HG02870 (cell line): Measurements from ENCODE around the gene MRPL58.

ENCODE experiments used
- ATAC-seq: cut with Tn5 transposase; IDR thresholded peaks from one replicate; pipeline ENCODE4 v1.9.1; 2021; ENCODE audit warnings: mild to moderate bottlenecking, moderate library complexity; ENCODE audit not compliant: unreplicated experiment

The MRPL58 gene

GRCh38 chr17:75046407-75047289 lies 34.2 kb downstream of the MRPL58 start, which contains the start of the genes ATP5PD and KCTD2:
TSS of gene ATP5PD (minus strand) at chr17:75046969. CDS start at chr17:75042650, 4,319 bp downstream.
TSS of gene KCTD2 (plus strand) at chr17:75047225. CDS start at chr17:75047251, 26 bp downstream.
- ATAC-seq: peak; percentile 95

- no peak for ATAC-seq
Observed at GRCh38 chr17:75047398-75048098, 35.1 kb downstream of the MRPL58 start.

GRCh38 chr17:75048249-75048878 lies 35.9 kb downstream of the MRPL58 start:
- no peak for ATAC-seq

- no peak for ATAC-seq
Observed at GRCh38 chr17:75049057-75049456, 36.6 kb downstream of the MRPL58 start.

GRCh38 chr17:75049706-75050105 lies 37.2 kb downstream of the MRPL58 start:
- ATAC-seq: no peak

GRCh38 chr17:75051941-75052340 lies 39.5 kb downstream of the MRPL58 start:
- ATAC-seq: no peak

GRCh38 chr17:75059369-75060345 lies 47.2 kb downstream of the MRPL58 start:
- ATAC-seq: no peak

GRCh38 chr17:75060434-75061054 lies 48.1 kb downstream of the MRPL58 start:
- ATAC-seq: no peak

- no peak for ATAC-seq
Observed at GRCh38 chr17:75061055-75061438, 48.6 kb downstream of the MRPL58 start.

GRCh38 chr17:75061618-75062017 lies 49.1 kb downstream of the MRPL58 start:
- no peak for ATAC-seq

- ATAC-seq: no peak
Observed at GRCh38 chr17:75063201-75063600, 50.7 kb downstream of the MRPL58 start.

GRCh38 chr17:75063626-75064025 lies 51.2 kb downstream of the MRPL58 start:
- ATAC-seq: no peak

GRCh38 chr17:75064040-75064439 lies 51.6 kb downstream of the MRPL58 start:
- ATAC-seq: no peak

GRCh38 chr17:75064460-75064859 lies 52.0 kb downstream of the MRPL58 start:
- no peak for ATAC-seq

GRCh38 chr17:75064867-75065561 lies 52.5 kb downstream of the MRPL58 start:
- no peak for ATAC-seq

GRCh38 chr17:75065562-75066151 lies 53.2 kb downstream of the MRPL58 start:
- no peak for ATAC-seq

GRCh38 chr17:75067856-75068255 lies 55.4 kb downstream of the MRPL58 start:
- no peak for ATAC-seq

GRCh38 chr17:75068750-75069149 lies 56.3 kb downstream of the MRPL58 start:
- ATAC-seq: no peak

GRCh38 chr17:75069783-75070182 lies 57.3 kb downstream of the MRPL58 start:
- no peak for ATAC-seq
